Measurements from ENCODE around the gene TLX2. TPM values are rescaled to one million over a fixed set of nuclear protein-coding genes. Genes with fewer than 3 reads are reported as not detected.

The TLX2 gene
- total and polyA plus RNA-seq, 2 of the 13 experiments (the other 11 are each of a cell fraction or from before 2014, with no cell fraction given) = 0.05 to 0.20 TPM

DNA sequence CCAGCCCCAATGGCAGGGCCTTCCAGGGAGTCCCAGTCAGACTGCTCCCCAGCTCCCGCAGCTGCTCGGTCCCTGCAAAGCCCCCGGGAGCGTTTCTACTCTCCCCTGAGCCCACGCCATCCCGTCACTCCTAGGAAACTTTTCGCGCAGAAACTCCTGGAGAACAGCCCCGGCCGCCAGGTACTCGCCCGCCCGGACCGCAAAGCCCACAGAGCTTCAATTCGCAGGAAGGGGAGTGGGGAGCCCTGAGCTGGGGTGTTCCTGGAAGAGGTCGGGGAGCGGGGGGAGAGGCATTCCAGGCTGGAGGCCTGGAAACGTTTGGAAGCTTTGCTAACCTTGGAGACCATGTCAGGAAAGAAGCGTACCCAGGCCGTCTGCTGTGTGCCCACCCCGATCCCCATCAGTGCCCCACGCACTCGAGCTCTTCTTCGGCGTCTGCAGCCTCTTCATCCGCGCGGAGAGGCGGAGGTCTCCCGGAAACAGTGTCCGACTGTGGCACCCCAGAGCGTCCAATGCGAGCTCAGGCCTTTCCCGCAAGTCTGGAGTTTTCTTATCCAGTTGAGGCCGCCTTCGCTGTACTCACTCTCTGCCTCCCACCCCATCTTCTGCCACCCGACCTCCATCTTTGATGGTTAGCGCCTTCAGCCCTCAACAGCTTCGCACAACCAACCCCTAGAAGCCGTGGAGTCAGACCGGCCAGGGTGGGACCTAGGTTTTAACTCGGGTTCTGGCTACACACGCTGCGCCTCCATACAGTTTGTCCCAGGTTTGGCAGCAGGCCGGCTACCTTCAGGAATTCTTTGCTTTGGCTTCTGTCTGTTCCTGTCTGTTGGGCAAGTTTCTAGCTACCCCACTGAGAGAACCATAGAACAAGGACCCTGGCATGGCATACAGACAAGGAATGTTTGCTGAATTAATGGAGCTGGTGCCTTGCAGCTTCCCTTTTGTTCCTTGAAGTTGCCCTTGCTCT, 10.5 kb upstream of the TLX2 start (continued):
- TF ChIP-seq ZC3H13 (CRISPR knock-in tag; IDR thresholded peaks at IDR 0.05) = peak; percentile 65; the same call in 1 of the 2 replicates
- no peak for TF ChIP-seq SNRNP70 (IDR thresholded peaks at IDR 0.05; ENCODE audit: low read depth, low read length)
- TF ChIP-seq SMAD1 (CRISPR knock-in tag; IDR thresholded peaks at IDR 0.05; ENCODE audit: borderline replicate concordance, low read depth) = no peak
- peak; percentile 48 for TF ChIP-seq RBM39 (IDR thresholded peaks at IDR 0.05; ENCODE audit: low read depth, low read length, poor library complexity, severe bottlenecking)
- no peak for TF ChIP-seq ZNF33B (CRISPR knock-in tag; IDR thresholded peaks at IDR 0.05)
- TF ChIP-seq, protein P1, sequence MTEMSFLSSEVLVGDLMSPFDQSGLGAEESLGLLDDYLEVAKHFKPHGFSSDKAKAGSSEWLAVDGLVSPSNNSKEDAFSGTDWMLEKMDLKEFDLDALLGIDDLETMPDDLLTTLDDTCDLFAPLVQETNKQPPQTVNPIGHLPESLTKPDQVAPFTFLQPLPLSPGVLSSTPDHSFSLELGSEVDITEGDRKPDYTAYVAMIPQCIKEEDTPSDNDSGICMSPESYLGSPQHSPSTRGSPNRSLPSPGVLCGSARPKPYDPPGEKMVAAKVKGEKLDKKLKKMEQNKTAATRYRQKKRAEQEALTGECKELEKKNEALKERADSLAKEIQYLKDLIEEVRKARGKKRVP (CRISPR knock-in tag; IDR thresholded peaks at IDR 0.05) = no peak
- TF ChIP-seq, protein P2, sequence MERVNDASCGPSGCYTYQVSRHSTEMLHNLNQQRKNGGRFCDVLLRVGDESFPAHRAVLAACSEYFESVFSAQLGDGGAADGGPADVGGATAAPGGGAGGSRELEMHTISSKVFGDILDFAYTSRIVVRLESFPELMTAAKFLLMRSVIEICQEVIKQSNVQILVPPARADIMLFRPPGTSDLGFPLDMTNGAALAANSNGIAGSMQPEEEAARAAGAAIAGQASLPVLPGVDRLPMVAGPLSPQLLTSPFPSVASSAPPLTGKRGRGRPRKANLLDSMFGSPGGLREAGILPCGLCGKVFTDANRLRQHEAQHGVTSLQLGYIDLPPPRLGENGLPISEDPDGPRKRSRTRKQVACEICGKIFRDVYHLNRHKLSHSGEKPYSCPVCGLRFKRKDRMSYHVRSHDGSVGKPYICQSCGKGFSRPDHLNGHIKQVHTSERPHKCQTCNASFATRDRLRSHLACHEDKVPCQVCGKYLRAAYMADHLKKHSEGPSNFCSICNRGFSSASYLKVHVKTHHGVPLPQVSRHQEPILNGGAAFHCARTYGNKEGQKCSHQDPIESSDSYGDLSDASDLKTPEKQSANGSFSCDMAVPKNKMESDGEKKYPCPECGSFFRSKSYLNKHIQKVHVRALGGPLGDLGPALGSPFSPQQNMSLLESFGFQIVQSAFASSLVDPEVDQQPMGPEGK (CRISPR knock-in tag; IDR thresholded peaks at IDR 0.05) = 0 out of 2 replicates have a peak, but pooled peaks have one; percentile 17
- TF ChIP-seq PAX8 (CRISPR knock-in tag; IDR thresholded peaks at IDR 0.05; ENCODE audit: borderline replicate concordance) = no peak
- TF ChIP-seq GATA4 (IDR thresholded peaks at IDR 0.05; ENCODE audit: borderline replicate concordance, low read depth) = peak; percentile 17; the same call in 1 of the 2 replicates
- no peak for TF ChIP-seq GLMP (CRISPR knock-in tag; IDR thresholded peaks at IDR 0.05; ENCODE audit: borderline replicate concordance)
- peak; percentile 32; the same call in 1 of the 2 replicates for TF ChIP-seq POLR2G (IDR thresholded peaks at IDR 0.05; ENCODE audit: low read depth, low read length)
- no peak for TF ChIP-seq ZMAT3 (CRISPR knock-in tag; conservative IDR thresholded peaks at IDR 0.05)
- TF ChIP-seq ZNF724P (CRISPR knock-in tag; IDR thresholded peaks at IDR 0.05; ENCODE audit: borderline replicate concordance) = no peak
- TF ChIP-seq, protein P3, sequence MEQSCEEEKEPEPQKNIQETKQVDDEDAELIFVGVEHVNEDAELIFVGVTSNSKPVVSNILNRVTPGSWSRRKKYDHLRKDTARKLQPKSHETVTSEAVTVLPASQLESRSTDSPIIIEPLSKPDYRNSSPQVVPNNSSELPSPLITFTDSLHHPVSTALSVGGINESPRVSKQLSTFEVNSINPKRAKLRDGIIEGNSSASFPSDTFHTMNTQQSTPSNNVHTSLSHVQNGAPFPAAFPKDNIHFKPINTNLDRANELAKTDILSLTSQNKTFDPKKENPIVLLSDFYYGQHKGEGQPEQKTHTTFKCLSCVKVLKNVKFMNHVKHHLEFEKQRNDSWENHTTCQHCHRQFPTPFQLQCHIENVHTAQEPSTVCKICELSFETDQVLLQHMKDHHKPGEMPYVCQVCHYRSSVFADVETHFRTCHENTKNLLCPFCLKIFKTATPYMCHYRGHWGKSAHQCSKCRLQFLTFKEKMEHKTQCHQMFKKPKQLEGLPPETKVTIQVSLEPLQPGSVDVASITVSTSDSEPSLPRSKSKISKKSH (CRISPR knock-in tag; IDR thresholded peaks at IDR 0.05; ENCODE audit: borderline replicate concordance) = peak; percentile 54; the same call in 1 of the 2 replicates
- no peak for TF ChIP-seq NFAT5 (CRISPR knock-in tag; IDR thresholded peaks at IDR 0.05)

All from HepG2 (cell line).